ENCODE data around the gene SELENBP1.

SELENBP1 gene

DNA sequence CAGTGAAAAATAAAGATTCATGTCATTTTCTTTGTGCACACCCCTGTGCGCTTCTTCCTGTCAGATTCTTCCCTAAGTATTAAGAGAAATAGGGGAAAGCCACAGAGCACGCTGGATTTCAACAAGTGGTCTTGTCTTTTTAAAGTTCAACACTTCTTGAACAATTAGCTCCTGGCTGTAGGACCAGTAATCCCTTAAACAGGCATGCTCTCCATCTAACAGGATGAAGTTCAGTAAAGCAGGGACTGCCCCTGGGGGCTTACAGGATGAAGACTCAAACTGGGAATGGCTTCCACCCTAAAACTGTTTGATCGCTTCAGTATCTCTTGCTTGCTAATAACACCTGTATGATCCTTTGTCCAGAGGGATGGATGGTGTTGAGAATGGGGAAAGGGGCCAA lies 31.1 kb upstream of the SELENBP1 start:
- H3K9me2 ChIP-seq (replicated peaks; ENCODE audit: control insufficient read depth, low read length), result no peaks in the 10 kb centered on the region
- no peaks in the 10 kb centered on the region for H4K20me1 ChIP-seq (ENCODE audit: control insufficient read depth, insufficient read depth, low read depth, low read length)
- H3K9me3 ChIP-seq (ENCODE audit: control insufficient read depth, insufficient read depth, low read length), result no peaks in the 10 kb centered on the region
- H3K4me2 ChIP-seq (ENCODE audit: low read length), result no peak overlapping the region
- H3K4me1 ChIP-seq (ENCODE audit: control insufficient read depth, low read length), result peaks cover 20% of the 10 kb centered on the region
- peaks cover 36% of the 10 kb centered on the region for H3K79me2 ChIP-seq (ENCODE audit: control insufficient read depth, low read length)
- no peak overlapping the region for H3K27ac ChIP-seq (ENCODE audit: low read depth, low read length)
- H3K36me3 ChIP-seq (ENCODE audit: control insufficient read depth, low read length), result peaks cover 88% of the 10 kb centered on the region
- H3F3A ChIP-seq (ENCODE audit: control insufficient read depth, insufficient read depth), result peaks cover 35% of the 10 kb centered on the region
- TF ChIP-seq, protein P1, sequence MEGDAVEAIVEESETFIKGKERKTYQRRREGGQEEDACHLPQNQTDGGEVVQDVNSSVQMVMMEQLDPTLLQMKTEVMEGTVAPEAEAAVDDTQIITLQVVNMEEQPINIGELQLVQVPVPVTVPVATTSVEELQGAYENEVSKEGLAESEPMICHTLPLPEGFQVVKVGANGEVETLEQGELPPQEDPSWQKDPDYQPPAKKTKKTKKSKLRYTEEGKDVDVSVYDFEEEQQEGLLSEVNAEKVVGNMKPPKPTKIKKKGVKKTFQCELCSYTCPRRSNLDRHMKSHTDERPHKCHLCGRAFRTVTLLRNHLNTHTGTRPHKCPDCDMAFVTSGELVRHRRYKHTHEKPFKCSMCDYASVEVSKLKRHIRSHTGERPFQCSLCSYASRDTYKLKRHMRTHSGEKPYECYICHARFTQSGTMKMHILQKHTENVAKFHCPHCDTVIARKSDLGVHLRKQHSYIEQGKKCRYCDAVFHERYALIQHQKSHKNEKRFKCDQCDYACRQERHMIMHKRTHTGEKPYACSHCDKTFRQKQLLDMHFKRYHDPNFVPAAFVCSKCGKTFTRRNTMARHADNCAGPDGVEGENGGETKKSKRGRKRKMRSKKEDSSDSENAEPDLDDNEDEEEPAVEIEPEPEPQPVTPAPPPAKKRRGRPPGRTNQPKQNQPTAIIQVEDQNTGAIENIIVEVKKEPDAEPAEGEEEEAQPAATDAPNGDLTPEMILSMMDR (IDR thresholded peaks at IDR 0.05; ENCODE audit: low read depth, low read length, poor library complexity, severe bottlenecking), result no peak
- no peak for TF ChIP-seq EZH2phosphoT487 (IDR thresholded peaks at IDR 0.05; ENCODE audit: borderline replicate concordance, low read length)
- no peaks in the 10 kb centered on the region for H3K27me3 ChIP-seq (ENCODE audit: control insufficient read depth, low read length)
- no peak overlapping the region for H3K4me3 ChIP-seq (ENCODE audit: low read length)

- H3K4me2 ChIP-seq (ENCODE audit: low read length), result no peak overlapping the region
- no peaks in the 10 kb centered on the region for H3K27me3 ChIP-seq (ENCODE audit: control insufficient read depth, low read length)
- no peaks in the 10 kb centered on the region for H4K20me1 ChIP-seq (ENCODE audit: control insufficient read depth, insufficient read depth, low read depth, low read length)
- H3K4me1 ChIP-seq (ENCODE audit: control insufficient read depth, low read length), result peaks cover 22% of the 10 kb centered on the region
- H3K9me3 ChIP-seq (ENCODE audit: control insufficient read depth, insufficient read depth, low read length), result no peaks in the 10 kb centered on the region
- H3K4me3 ChIP-seq (ENCODE audit: low read length), result no peak overlapping the region
- H3K9me2 ChIP-seq (replicated peaks; ENCODE audit: control insufficient read depth, low read length), result no peaks in the 10 kb centered on the region
- H3K36me3 ChIP-seq (ENCODE audit: control insufficient read depth, low read length), result peaks cover 80% of the 10 kb centered on the region
- peaks cover 35% of the 10 kb centered on the region for H3F3A ChIP-seq (ENCODE audit: control insufficient read depth, insufficient read depth)
- TF ChIP-seq, protein P1 (IDR thresholded peaks at IDR 0.05; ENCODE audit: low read depth, low read length, poor library complexity, severe bottlenecking), result no peak
- no peak for TF ChIP-seq EZH2phosphoT487 (IDR thresholded peaks at IDR 0.05; ENCODE audit: borderline replicate concordance, low read length)
- H3K79me2 ChIP-seq (ENCODE audit: control insufficient read depth, low read length), result peaks cover 36% of the 10 kb centered on the region
- no peak overlapping the region for H3K27ac ChIP-seq (ENCODE audit: low read depth, low read length)
Measured at GRCh38 chr1:151402764-151403163, 30.3 kb upstream of the SELENBP1 start.

DNA sequence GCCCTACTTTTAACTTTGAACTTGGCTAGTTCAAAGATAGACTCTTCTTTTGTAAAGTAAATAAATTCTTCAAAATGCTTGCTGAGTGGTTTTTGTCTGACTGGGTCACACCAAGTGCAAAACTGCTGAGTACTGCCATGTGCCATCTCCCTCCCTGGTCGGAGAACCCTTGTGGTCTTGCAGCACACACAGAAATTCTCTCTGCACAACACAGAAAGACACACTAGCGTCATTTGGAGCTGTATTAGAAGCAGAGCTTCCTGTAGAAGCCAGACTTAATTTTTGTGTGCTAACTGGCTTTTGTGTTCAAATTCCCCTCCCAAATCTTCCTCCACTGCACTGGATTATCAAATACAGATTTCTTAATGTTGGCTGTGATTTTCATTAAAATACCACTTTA lies 29.4 kb upstream of the SELENBP1 start:
- no peaks in the 10 kb centered on the region for H3K9me3 ChIP-seq (ENCODE audit: control insufficient read depth, insufficient read depth, low read length)
- no peak overlapping the region for H3K27ac ChIP-seq (ENCODE audit: low read depth, low read length)
- H3K79me2 ChIP-seq (ENCODE audit: control insufficient read depth, low read length), result peaks cover 36% of the 10 kb centered on the region
- no peak overlapping the region for H3K4me2 ChIP-seq (ENCODE audit: low read length)
- peaks cover 72% of the 10 kb centered on the region for H3K36me3 ChIP-seq (ENCODE audit: control insufficient read depth, low read length)
- H3F3A ChIP-seq (ENCODE audit: control insufficient read depth, insufficient read depth), result peaks cover 34% of the 10 kb centered on the region
- no peaks in the 10 kb centered on the region for H4K20me1 ChIP-seq (ENCODE audit: control insufficient read depth, insufficient read depth, low read depth, low read length)
- H3K27me3 ChIP-seq (ENCODE audit: control insufficient read depth, low read length), result no peaks in the 10 kb centered on the region
- no peaks in the 10 kb centered on the region for H3K9me2 ChIP-seq (replicated peaks; ENCODE audit: control insufficient read depth, low read length)
- peaks cover 22% of the 10 kb centered on the region for H3K4me1 ChIP-seq (ENCODE audit: control insufficient read depth, low read length)
- TF ChIP-seq, protein P1 (IDR thresholded peaks at IDR 0.05; ENCODE audit: low read depth, low read length, poor library complexity, severe bottlenecking), result no peak
- no peak for TF ChIP-seq EZH2phosphoT487 (IDR thresholded peaks at IDR 0.05; ENCODE audit: borderline replicate concordance, low read length)
- H3K4me3 ChIP-seq (ENCODE audit: low read length), result no peak overlapping the region

Measured in DOHH2 (cell line).